Gastroesophageal sphincter (tissue), 4 donors: Measurements from ENCODE around the gene SPATA3. TPM values are rescaled to one million over a fixed set of nuclear protein-coding genes. Genes with fewer than 3 reads are reported as not detected.

Experiments used
- ATAC-seq: fragments of 150-250 bp; one replicate; pipeline ENCODE4 v1.9.1; 2016; ENCODE audit warnings: mild to moderate bottlenecking, moderate library complexity
- H3K27ac ChIP-seq, 4 donors: fragments of 200-600 bp; sonication (generic) in 3 of 4; 1 replicate in 3 of 4; 2 replicates in 1 of 4; pipeline ENCODE4 v1.5.1; 2016 to 2019
- H3K27me3 ChIP-seq: fragments of 200-600 bp; sonication (generic); one replicate; pipeline ENCODE4 v1.5.1; 2019
- H3K36me3 ChIP-seq, 2 donors: fragments of 200-600 bp; sonication (generic); one replicate each; pipeline ENCODE4 v1.5.1; 2019; ENCODE audit warnings: control low read depth in 1 of 2
- H3K4me1 ChIP-seq, 3 donors: fragments of 200-600 bp; sonication (generic); 1 replicate in 2 of 3; 2 replicates in 1 of 3; pipeline ENCODE4 v1.5.1; 2016 to 2019; ENCODE audit warnings: control low read depth in 2 of 3
- H3K4me3 ChIP-seq, 2 donors: fragments of 200-600 bp; sonication (generic); one replicate each; pipeline ENCODE4 v1.5.1; 2019; ENCODE audit warnings: mild to moderate bottlenecking in 1 of 2, moderate library complexity in 1 of 2
- H3K9me3 ChIP-seq, 3 donors: fragments of 200-600 bp; sonication (generic); one replicate each; pipeline ENCODE4 v1.5.1; 2017 to 2019; ENCODE audit warnings: control low read depth in 2 of 3
- EP300 ChIP-seq: sonication (generic); formaldehyde crosslinking; IDR thresholded peaks from one replicate; pipeline ENCODE4 v1.6.1; 2017; ENCODE audit warnings: antibody characterized with exemption, mild to moderate bottlenecking
- POLR2A ChIP-seq, 2 donors: fragments of 450-650 bp; IDR thresholded peaks; one replicate each; pipeline ENCODE4 v1.6.1; 2017; ENCODE audit warnings: antibody characterized with exemption in 2 of 2, mild to moderate bottlenecking in 2 of 2, moderate library complexity in 1 of 2
- POLR2AphosphoS5 ChIP-seq: sonication (generic); formaldehyde crosslinking; IDR thresholded peaks from one replicate; pipeline ENCODE4 v1.6.1; 2017; ENCODE audit warnings: antibody characterized with exemption
- WGBS, 2 donors: methylation state at CpG; one replicate each; pipeline ENCODE4 v1.1.5; 2018; ENCODE audit warnings: low coverage in 1 of 2; 5-methylcytosine and 5-hydroxymethylcytosine counted together
- total RNA-seq, 4 donors: library from RNA; depleted of rRNA; stranded (reverse); fragments of >200 nt; gene quantifications; one replicate each; pipeline ENCODE4 v1.1.0, GENCODE V29; 2016
- TF ChIP-seq, protein P1 (sequence below), 4 experiments: fragments of 200-600 bp in 2 of 4; fragments of 450-650 bp in 2 of 4; sonication (generic) in 1 of 4; IDR thresholded peaks; one replicate each; pipeline ENCODE4 v1.5.1; 2017 to 2019; ENCODE audit warnings: antibody characterized with exemption in 4 of 4, mild to moderate bottlenecking in 2 of 4, moderate library complexity in 2 of 4

Gene SPATA3
- total RNA-seq, 4 donors from 2014 or later: not detected

DNA sequence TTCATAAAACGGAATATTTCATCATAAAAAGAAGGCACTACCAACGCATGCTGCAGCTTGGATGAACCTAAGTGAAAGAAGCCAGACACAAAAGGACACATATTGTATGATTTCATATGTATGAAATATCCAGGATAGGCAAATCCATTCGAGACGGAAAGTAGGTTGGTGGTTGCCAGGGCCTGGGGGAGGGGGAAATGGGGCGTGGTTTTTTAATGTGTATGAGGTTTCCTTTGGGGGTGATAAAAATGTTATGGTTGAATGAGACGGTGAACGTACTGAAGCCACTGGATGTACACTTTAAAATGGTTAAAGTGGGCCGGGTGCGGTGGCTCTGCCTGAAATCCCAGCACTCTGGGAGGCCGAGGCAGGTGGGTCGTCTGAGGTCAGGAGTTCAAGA is 20.0 kb upstream of the SPATA3 start:
- Histone ChIP-seq H3K9me3 (no peaks in the 10 kb centered on the region), H3K27ac (no peak overlapping the region), H3K4me1 (no peaks in the 10 kb centered on the region), H3K36me3 (no peaks in the 10 kb centered on the region), H3K4me3 (no peak overlapping the region), H3K27me3 (peaks cover 20% of the 10 kb centered on the region)
- 81 to 90% methylated on average over 3 to 11 of the region's 11 CpGs for WGBS, 2 donors
- no peak for TF ChIP-seq POLR2A (IDR thresholded peaks at IDR 0.05)
- TF ChIP-seq, protein P1, sequence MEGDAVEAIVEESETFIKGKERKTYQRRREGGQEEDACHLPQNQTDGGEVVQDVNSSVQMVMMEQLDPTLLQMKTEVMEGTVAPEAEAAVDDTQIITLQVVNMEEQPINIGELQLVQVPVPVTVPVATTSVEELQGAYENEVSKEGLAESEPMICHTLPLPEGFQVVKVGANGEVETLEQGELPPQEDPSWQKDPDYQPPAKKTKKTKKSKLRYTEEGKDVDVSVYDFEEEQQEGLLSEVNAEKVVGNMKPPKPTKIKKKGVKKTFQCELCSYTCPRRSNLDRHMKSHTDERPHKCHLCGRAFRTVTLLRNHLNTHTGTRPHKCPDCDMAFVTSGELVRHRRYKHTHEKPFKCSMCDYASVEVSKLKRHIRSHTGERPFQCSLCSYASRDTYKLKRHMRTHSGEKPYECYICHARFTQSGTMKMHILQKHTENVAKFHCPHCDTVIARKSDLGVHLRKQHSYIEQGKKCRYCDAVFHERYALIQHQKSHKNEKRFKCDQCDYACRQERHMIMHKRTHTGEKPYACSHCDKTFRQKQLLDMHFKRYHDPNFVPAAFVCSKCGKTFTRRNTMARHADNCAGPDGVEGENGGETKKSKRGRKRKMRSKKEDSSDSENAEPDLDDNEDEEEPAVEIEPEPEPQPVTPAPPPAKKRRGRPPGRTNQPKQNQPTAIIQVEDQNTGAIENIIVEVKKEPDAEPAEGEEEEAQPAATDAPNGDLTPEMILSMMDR (IDR thresholded peaks at IDR 0.05): no peak
- TF ChIP-seq EP300: no peak
- TF ChIP-seq POLR2AphosphoS5: no peak
- no peak for ATAC-seq

DNA sequence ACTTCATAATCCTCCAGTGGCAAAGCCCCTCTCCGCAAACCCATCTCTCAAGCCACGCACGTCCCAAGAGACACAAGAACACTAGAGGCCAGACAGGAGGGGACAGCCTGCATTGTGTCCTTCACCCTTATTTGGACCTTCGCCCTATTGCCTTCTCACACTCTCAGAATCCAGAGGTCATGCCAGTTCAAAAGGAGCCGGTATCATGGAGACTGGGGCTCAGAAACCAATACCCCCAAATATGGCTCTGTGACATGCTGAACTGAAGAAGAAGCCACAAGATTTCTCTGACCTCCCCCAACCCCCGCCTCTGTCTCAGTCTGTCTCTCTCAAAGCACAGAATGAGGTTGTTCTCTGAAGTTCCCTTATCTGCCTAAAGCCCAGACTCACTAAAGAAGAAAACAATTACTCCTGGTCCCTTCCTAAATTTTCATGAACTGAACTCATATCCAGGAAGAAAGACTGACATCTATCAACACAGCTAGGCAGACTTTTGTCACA is 19.2 kb upstream of the SPATA3 start:
- no peaks in the 10 kb centered on the region for H3K9me3 ChIP-seq
- no peaks in the 10 kb centered on the region for H3K4me1 ChIP-seq
- no peaks in the 10 kb centered on the region for H3K36me3 ChIP-seq
- peaks cover 20% of the 10 kb centered on the region for H3K27me3 ChIP-seq
- no peak overlapping the region for H3K4me3 ChIP-seq
- no peak overlapping the region for H3K27ac ChIP-seq
- ATAC-seq: no peak
- WGBS, 2 donors: 72 to 81% methylated on average over 3 to 6 of the region's 6 CpGs
- TF ChIP-seq POLR2A (IDR thresholded peaks at IDR 0.05) (no peak), EP300 (no peak), POLR2AphosphoS5 (no peak)
- TF ChIP-seq, protein P1 (IDR thresholded peaks at IDR 0.05): no peak

DNA sequence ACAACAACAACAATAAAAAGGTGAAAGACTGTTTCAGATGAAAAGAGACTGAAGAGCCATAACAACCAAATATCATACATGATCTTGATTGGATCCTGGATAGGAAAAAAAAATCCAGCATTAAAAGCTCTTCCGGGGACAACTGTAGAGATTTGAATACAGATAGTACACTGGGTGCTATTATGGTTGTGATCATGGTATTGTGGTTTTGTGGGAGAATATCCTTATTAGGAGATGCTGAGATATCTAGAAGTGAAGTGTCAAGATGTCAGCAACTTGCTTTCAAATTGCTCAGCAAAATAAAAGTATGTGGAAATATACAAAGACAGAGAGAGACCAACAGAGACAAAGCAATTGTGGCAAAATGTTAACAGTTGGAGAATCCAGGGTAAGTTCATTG is 15.5 kb upstream of the SPATA3 start:
- no peak for ATAC-seq
- 50 to 80% methylated on average over 1 of the region's 1 CpG for WGBS, 2 donors
- Histone ChIP-seq H3K9me3 (no peaks in the 10 kb centered on the region), H3K27ac (no peak overlapping the region), H3K27me3 (peaks cover 7% of the 10 kb centered on the region), H3K4me1 (no peaks in the 10 kb centered on the region), H3K36me3 (no peaks in the 10 kb centered on the region), H3K4me3 (no peak overlapping the region)
- no peak for TF ChIP-seq POLR2A (IDR thresholded peaks at IDR 0.05)
- TF ChIP-seq, protein P1 (IDR thresholded peaks at IDR 0.05): no peak
- no peak for TF ChIP-seq EP300
- no peak for TF ChIP-seq POLR2AphosphoS5

DNA sequence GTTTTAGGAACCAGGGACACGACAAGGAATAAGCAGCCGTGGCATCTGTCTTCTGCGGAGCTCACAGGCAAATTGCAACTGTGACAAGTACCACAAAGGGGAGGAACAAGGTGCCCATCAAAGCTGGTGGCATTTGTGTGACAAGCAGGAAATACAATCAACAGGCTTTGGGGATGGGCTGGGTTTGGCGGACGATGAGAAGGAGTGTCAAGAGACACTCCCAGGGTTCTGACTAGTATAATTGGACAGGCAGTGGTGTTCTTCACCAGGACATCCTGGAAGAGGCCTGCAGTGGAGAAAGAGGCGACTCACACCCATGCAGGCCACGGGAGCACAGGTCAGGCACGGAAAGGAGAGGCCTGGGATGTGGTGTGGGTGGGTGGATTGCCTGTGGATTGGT is 14.2 kb upstream of the SPATA3 start:
- peaks cover 0 to 2% (median under 1%) of the 10 kb centered on the region in 3 donors for H3K4me1 ChIP-seq
- no peak overlapping the region for H3K27ac ChIP-seq
- no peaks in the 10 kb centered on the region for H3K36me3 ChIP-seq
- WGBS, 2 donors: 79% methylated on average over 8 of the region's 8 CpGs; no CpG with 5 or more reads in 1 of the 2 donors
- ATAC-seq: no peak
- TF ChIP-seq, protein P1 (IDR thresholded peaks at IDR 0.05): no peak
- TF ChIP-seq EP300 (no peak), POLR2A (IDR thresholded peaks at IDR 0.05) (no peak), POLR2AphosphoS5 (no peak)
- peaks cover 13% of the 10 kb centered on the region for H3K27me3 ChIP-seq
- no peaks in the 10 kb centered on the region for H3K9me3 ChIP-seq
- no peak overlapping the region for H3K4me3 ChIP-seq

DNA sequence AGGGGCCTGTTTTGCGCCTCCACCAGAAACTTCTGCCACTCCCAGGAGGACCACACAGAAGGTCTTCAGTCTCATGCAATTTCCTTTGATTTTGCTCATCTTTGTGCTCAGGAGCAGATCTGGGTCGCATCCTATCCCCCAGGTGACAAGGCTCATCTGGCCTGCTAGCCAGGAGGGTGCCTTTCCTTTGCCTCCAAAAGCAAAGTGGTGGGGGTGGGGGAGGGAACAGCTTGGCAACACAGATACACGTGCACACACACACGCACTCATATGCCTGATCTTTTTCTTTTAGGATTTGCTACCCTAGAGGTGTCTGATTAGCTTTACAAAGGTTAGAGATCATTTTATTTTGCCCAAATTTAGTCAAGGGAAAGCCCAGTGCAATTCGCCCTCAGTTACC is 13.8 kb upstream of the SPATA3 start:
- no peak for ATAC-seq
- no peaks in the 10 kb centered on the region for H3K36me3 ChIP-seq
- TF ChIP-seq POLR2A (IDR thresholded peaks at IDR 0.05) (no peak), POLR2AphosphoS5 (no peak), EP300 (no peak)
- TF ChIP-seq, protein P1 (IDR thresholded peaks at IDR 0.05): no peak
- no peak overlapping the region for H3K4me3 ChIP-seq
- no peaks in the 10 kb centered on the region for H3K9me3 ChIP-seq
- H3K27me3 ChIP-seq: peaks cover 17% of the 10 kb centered on the region
- H3K4me1 ChIP-seq: peaks cover 0 to 6% (median 3%) of the 10 kb centered on the region in 3 donors
- 82 to 90% methylated on average over 3 to 5 of the region's 5 CpGs for WGBS, 2 donors
- H3K27ac ChIP-seq: no peak overlapping the region
